B cell (primary cell): ENCODE results near the gene TAPBP. TPM values are rescaled to one million over a fixed set of nuclear protein-coding genes. Genes with fewer than 3 reads are reported as not detected.

ENCODE experiments used
- ATAC-seq: fragments of 200-7000 bp; cut with Tn5 transposase; one replicate; pipeline ENCODE4 v1.10.0; 2021; ENCODE audit warnings: low read depth, mild to moderate bottlenecking, moderate number of reproducible peaks, moderate library complexity
- CTCF ChIA-PET: fragments of 350-600 bp; sonication (Branson Sonifier 250); formaldehyde crosslinking; loops from one replicate; lab custom pipeline; 2021; ENCODE audit warnings: antibody characterized with exemption, inconsistent platforms; lab: Charles Lee
- POLR2A ChIA-PET: fragments of 350-600 bp; sonication (Branson Sonifier 250); formaldehyde crosslinking; loops from one replicate; lab custom pipeline; 2021; ENCODE audit warnings: antibody characterized with exemption; lab: Charles Lee
- DNase-seq: peaks from one replicate; pipeline ENCODE4 v3.0.0; 2013
- H2AFZ ChIP-seq: 2 replicates; pipeline ENCODE4 v1.6.1; 2012; ENCODE audit warnings: mild to moderate bottlenecking, low read depth, low read length; ENCODE audit not compliant: insufficient read depth, poor library complexity, severe bottlenecking
- H3K27ac ChIP-seq, 2 donors: 1 replicate in 1 of 2; 2 replicates in 1 of 2; pipeline ENCODE4 v1.5.1; 2012 to 2013; ENCODE audit warnings: low read length in 2 of 2, mild to moderate bottlenecking in 2 of 2, moderate library complexity in 1 of 2
- H3K27me3 ChIP-seq, 4 experiments: fragments of 200-600 bp in 1 of 4; sonication (generic) in 1 of 4; replicated peaks in 1 of 4; 1 replicate in 2 of 4; 2 replicates in 2 of 4; pipeline versions ENCODE4 v1.6.1 to v1.7.0; 2013 to 2016; ENCODE audit warnings: low read length in 3 of 4, mild to moderate bottlenecking in 2 of 4, mixed read lengths in 1 of 4, moderate library complexity in 1 of 4; ENCODE audit not compliant: insufficient read depth in 4 of 4, control insufficient read depth in 3 of 4; ENCODE audit errors: control extremely low read depth in 1 of 4
- H3K36me3 ChIP-seq, 2 experiments: replicated peaks in 1 of 2; 1 replicate in 1 of 2; 2 replicates in 1 of 2; pipeline versions ENCODE4 v1.6.1 to v1.7.1; 2013; ENCODE audit warnings: low read length in 1 of 2; ENCODE audit not compliant: insufficient read depth in 2 of 2, control insufficient read depth in 1 of 2; ENCODE audit errors: control extremely low read depth in 1 of 2, extremely low read depth in 1 of 2
- H3K4me1 ChIP-seq, 2 donors: fragments of 200-600 bp in 1 of 2; sonication (generic) in 1 of 2; 1 replicate in 1 of 2; 2 replicates in 1 of 2; pipeline versions ENCODE4 v1.5.1 to v1.6.1; 2013 to 2017; ENCODE audit warnings: low read length in 2 of 2; ENCODE audit not compliant: control insufficient read depth in 2 of 2, insufficient read depth in 2 of 2
- H3K4me2 ChIP-seq: replicated peaks from 2 replicates; pipeline ENCODE3; 2012; ENCODE audit warnings: mild to moderate bottlenecking, low read depth, low read length; ENCODE audit not compliant: poor library complexity, severe bottlenecking
- H3K4me3 ChIP-seq, 5 experiments: fragments of 200-600 bp in 1 of 5; sonication (generic) in 1 of 5; 1 replicate in 3 of 5; 2 replicates in 2 of 5; pipeline versions ENCODE4 v1.5.1 to v1.7.0; 2011 to 2016; ENCODE audit warnings: low read length in 4 of 5, mild to moderate bottlenecking in 4 of 5, low read depth in 2 of 5, control low read depth in 1 of 5, moderate library complexity in 1 of 5; ENCODE audit not compliant: insufficient read depth in 1 of 5; ENCODE audit errors: control extremely low read depth in 1 of 5, extremely low read depth in 1 of 5
- H3K79me2 ChIP-seq: fragments of 200-600 bp; sonication (generic); one replicate; pipeline ENCODE4 v1.6.0; 2016; ENCODE audit warnings: low read length; ENCODE audit not compliant: control insufficient read depth, insufficient read depth
- H3K9ac ChIP-seq: fragments of 200-600 bp; sonication (generic); 2 replicates; pipeline ENCODE4 v1.6.1; 2017; ENCODE audit warnings: mild to moderate bottlenecking, low read length, moderate library complexity
- H3K9me3 ChIP-seq, 3 donors: one replicate each; pipeline versions ENCODE4 v1.6.1 to v1.7.1; 2013; ENCODE audit warnings: low read length in 2 of 3; ENCODE audit not compliant: control insufficient read depth in 2 of 3, insufficient read depth in 1 of 3; ENCODE audit errors: control extremely low read depth in 1 of 3
- H4K20me1 ChIP-seq: 2 replicates; pipeline ENCODE4 v1.6.0; 2012; ENCODE audit warnings: mild to moderate bottlenecking, low read length; ENCODE audit not compliant: insufficient read depth, control insufficient read depth, poor library complexity, severe bottlenecking
- H3K27ac Mint-ChIP-seq: one replicate; pipeline ENCODE4 v1.8.0; 2021; ENCODE audit warnings: mixed read lengths
- H3K27me3 Mint-ChIP-seq: one replicate; pipeline ENCODE4 v1.8.0; 2021; ENCODE audit warnings: mixed read lengths
- H3K4me1 Mint-ChIP-seq: one replicate; pipeline ENCODE4 v1.8.0; 2021; ENCODE audit warnings: mixed read lengths
- H3K4me3 Mint-ChIP-seq: one replicate; pipeline ENCODE4 v1.8.0; 2021; ENCODE audit warnings: mixed read lengths
- H3K9me3 Mint-ChIP-seq: one replicate; pipeline ENCODE4 v1.8.0; 2022; ENCODE audit warnings: mixed read lengths; ENCODE audit not compliant: insufficient read depth
- CTCF ChIP-seq: fragments of 200-600 bp; IDR thresholded peaks from one replicate; pipeline ENCODE4 v1.8.0; 2022; ENCODE audit warnings: antibody characterized with exemption, mild to moderate bottlenecking
- EZH2 ChIP-seq: IDR thresholded peaks from 2 replicates; pipeline ENCODE4 v1.6.1; 2012; ENCODE audit warnings: borderline replicate concordance, low read depth, mild to moderate bottlenecking, moderate library complexity, low read length; ENCODE audit not compliant: insufficient read depth, poor library complexity, severe bottlenecking
- WGBS: methylation state at CpG from one replicate; pipeline ENCODE4 v1.1.5; 2013; ENCODE audit warnings: missing lambda C conversion rate; ENCODE audit not compliant: insufficient coverage; 5-methylcytosine and 5-hydroxymethylcytosine counted together
- intact Hi-C: fragments of 100-400 bp; cut with micrococcal nuclease; formaldehyde crosslinking; loops from one replicate; pipeline ENCODE4 v1.10.0; 2022
- polyA plus RNA-seq: library from polyadenylated mRNA; depleted of rRNA; stranded (reverse); fragments of >200 nt; gene quantifications from 2 replicates; pipeline ENCODE4 v1.2.3, GENCODE V29; 2012
- total RNA-seq, 2 donors: library from RNA; stranded (reverse); fragments of 120-200 nt in 1 of 2; gene quantifications; 1 replicate in 1 of 2; 2 replicates in 1 of 2; pipeline versions ENCODE4 v1.2.3 to v1.2.4, GENCODE V29; 2013 to 2022

The TAPBP gene
- total and polyA plus RNA-seq, 2 donors (not counting 1 experiment from before 2014, with no cell fraction given), result 302 to 310 TPM

GRCh38 chr6:33271468-33272274 lies 42.2 kb downstream of the TAPBP start, which contains the start of the genes RPS18 and VPS52:
TSS of gene RPS18 (plus strand) at chr6:33272075. CDS start at chr6:33272120, 45 bp downstream.
TSS of gene VPS52 (minus strand) at chr6:33271876. CDS start at chr6:33271675, 201 bp downstream.
- Histone ChIP-seq H3K4me2 (peak within 1 kb of the TSS; percentile 90), H3K27me3 (no peaks in the 10 kb centered on the region), H4K20me1 (peaks cover 20% of the 10 kb centered on the region), H3K9ac (peak within 1 kb of the TSS; percentile 93), H3K36me3 (peaks cover 21 to 60% of the 10 kb centered on the region in 2 experiments), H3K4me1 (peaks cover 47 to 54% of the 10 kb centered on the region in 2 donors), H3K9me3 (no peaks in the 10 kb centered on the region), H3K79me2 (peaks cover 71% of the 10 kb centered on the region), H2AFZ (peak within 1 kb of the TSS; percentile 99), H3K27ac (peak within 1 kb of the TSS; percentile 89 to 94), H3K4me3 (peak within 1 kb of the TSS; percentile 81 to 95 (median 86))
- H3K4me1 Mint-ChIP-seq, result peaks cover 62% of the 10 kb centered on the region
- under 1% methylated on average over 48 of the region's 48 CpGs for WGBS
- peak within 1 kb of the TSS; percentile 99 for H3K27ac Mint-ChIP-seq
- ATAC-seq (peak; percentile 86), DNase-seq (peak; percentile 99)
- TF ChIP-seq CTCF, result no peak
- TF ChIP-seq EZH2, result no peak
- peak within 1 kb of the TSS; percentile 94 for H3K4me3 Mint-ChIP-seq
- intact Hi-C loops, result loop anchor here (1.0 to 5.0 kb wide), 9 partner anchors 18 to 311 kb away; partner anchors contain the start of genes BAK1, CUTA, KIFC1 and PFDN6
- ChIA-PET POLR2A (interaction anchor here (0.5 to 2.2 kb wide), 27 partner anchors 12 to 300 kb away, joined by 3 to 36 read pairs (median 5); partner anchors contain the start of genes CUTA, PFDN6, PHF1 and RGL2), CTCF (interaction anchor here (0.7 to 1.8 kb wide), 16 partner anchors 9 to 321 kb away, joined by 3 to 15 read pairs (median 4); partner anchors contain the start of genes PFDN6, WDR46 and ZBTB22)
- H3K27me3 Mint-ChIP-seq, result no peaks in the 10 kb centered on the region
- no peaks in the 10 kb centered on the region for H3K9me3 Mint-ChIP-seq
